Measurements from ENCODE around the gene TEX9.

Gene TEX9

GRCh38 chr15:56464893-56465520 is 99.8 kb downstream of the TEX9 start, which contains the start of gene MNS1:
TSS of gene MNS1 (minus strand) at chr15:56465137. CDS start at chr15:56464972, 165 bp downstream.
- no peaks in the 10 kb centered on the region for H3K27me3 ChIP-seq (ENCODE audit: low read depth, low read length)
- no peaks in the 10 kb centered on the region for H3K9me3 ChIP-seq (ENCODE audit: insufficient read depth, low read length)
- H3K27ac ChIP-seq (ENCODE audit: low read length): peak within 1 kb of the TSS; percentile 73
- H3K9ac ChIP-seq (ENCODE audit: low read length): peak within 1 kb of the TSS; percentile 82
- TF ChIP-seq EZH2phosphoT487 (IDR thresholded peaks at IDR 0.05; ENCODE audit: low read depth) (no peak), CTCF (IDR thresholded peaks at IDR 0.05; ENCODE audit: low read depth, low read length) (no peak)
- peak within 1 kb of the TSS; percentile 84 for H3K4me2 ChIP-seq (ENCODE audit: low read length)
- peak within 1 kb of the TSS; percentile 81 for H2AFZ ChIP-seq (ENCODE audit: low read depth, low read length)
- H3K79me2 ChIP-seq (ENCODE audit: low read length): peaks cover 18% of the 10 kb centered on the region
- no peaks in the 10 kb centered on the region for H4K20me1 ChIP-seq (ENCODE audit: insufficient read depth, low read length)
- H3K4me3 ChIP-seq (ENCODE audit: low read length): peak within 1 kb of the TSS; percentile 89
- H3K36me3 ChIP-seq (replicated peaks; ENCODE audit: low read depth, low read length): peaks cover 21% of the 10 kb centered on the region
- H3K4me1 ChIP-seq (ENCODE audit: low read length): peaks cover 35% of the 10 kb centered on the region

- no peaks in the 10 kb centered on the region for H4K20me1 ChIP-seq (ENCODE audit: insufficient read depth, low read length)
- no peak overlapping the region; the same call in 1 of the 2 replicates for H3K27ac ChIP-seq (ENCODE audit: low read length)
- TF ChIP-seq EZH2phosphoT487 (IDR thresholded peaks at IDR 0.05; ENCODE audit: low read depth): no peak
- TF ChIP-seq CTCF (IDR thresholded peaks at IDR 0.05; ENCODE audit: low read depth, low read length): no peak
- H3K9ac ChIP-seq (ENCODE audit: low read length): no peak overlapping the region
- H3K4me1 ChIP-seq (ENCODE audit: low read length): peaks cover 47% of the 10 kb centered on the region
- peaks cover 2% of the 10 kb centered on the region for H3K36me3 ChIP-seq (replicated peaks; ENCODE audit: low read depth, low read length)
- no peak overlapping the region; the same call in 1 of the 2 replicates for H2AFZ ChIP-seq (ENCODE audit: low read depth, low read length)
- no peak overlapping the region for H3K4me3 ChIP-seq (ENCODE audit: low read length)
- H3K79me2 ChIP-seq (ENCODE audit: low read length): peaks cover 12% of the 10 kb centered on the region
- no peaks in the 10 kb centered on the region for H3K9me3 ChIP-seq (ENCODE audit: insufficient read depth, low read length)
- H3K4me2 ChIP-seq (ENCODE audit: low read length): peak overlapping the region; percentile 93
- no peaks in the 10 kb centered on the region for H3K27me3 ChIP-seq (ENCODE audit: low read depth, low read length)
Measured at GRCh38 chr15:56467616-56468015, 102.4 kb downstream of the TEX9 start.

- H3K36me3 ChIP-seq (replicated peaks; ENCODE audit: low read depth, low read length): no peaks in the 10 kb centered on the region
- peak overlapping the region; percentile 78 for H3K27ac ChIP-seq (ENCODE audit: low read length)
- no peaks in the 10 kb centered on the region for H3K9me3 ChIP-seq (ENCODE audit: insufficient read depth, low read length)
- H3K79me2 ChIP-seq (ENCODE audit: low read length): peaks cover 12% of the 10 kb centered on the region
- no peaks in the 10 kb centered on the region for H4K20me1 ChIP-seq (ENCODE audit: insufficient read depth, low read length)
- peak overlapping the region; percentile 60 for H3K9ac ChIP-seq (ENCODE audit: low read length)
- H3K4me3 ChIP-seq (ENCODE audit: low read length): peak overlapping the region; percentile 80
- H2AFZ ChIP-seq (ENCODE audit: low read depth, low read length): peak overlapping the region; percentile 91
- peak overlapping the region; percentile 93 for H3K4me2 ChIP-seq (ENCODE audit: low read length)
- peaks cover 41% of the 10 kb centered on the region for H3K4me1 ChIP-seq (ENCODE audit: low read length)
- H3K27me3 ChIP-seq (ENCODE audit: low read depth, low read length): no peaks in the 10 kb centered on the region
- TF ChIP-seq CTCF (IDR thresholded peaks at IDR 0.05; ENCODE audit: low read depth, low read length): no peak
- no peak for TF ChIP-seq EZH2phosphoT487 (IDR thresholded peaks at IDR 0.05; ENCODE audit: low read depth)
Measured at GRCh38 chr15:56468401-56468800, 103.2 kb downstream of the TEX9 start.

GRCh38 chr15:56469483-56469882 is 104.3 kb downstream of the TEX9 start:
- Histone ChIP-seq H3K9ac (ENCODE audit: low read length) (no peak overlapping the region), H3K4me3 (ENCODE audit: low read length) (no peak overlapping the region), H3K9me3 (ENCODE audit: insufficient read depth, low read length) (no peaks in the 10 kb centered on the region), H3K4me2 (ENCODE audit: low read length) (no peak overlapping the region), H3K27ac (ENCODE audit: low read length) (no peak overlapping the region), H3K36me3 (replicated peaks; ENCODE audit: low read depth, low read length) (no peaks in the 10 kb centered on the region), H3K4me1 (ENCODE audit: low read length) (peaks cover 36% of the 10 kb centered on the region), H2AFZ (ENCODE audit: low read depth, low read length) (no peak overlapping the region), H3K27me3 (ENCODE audit: low read depth, low read length) (no peaks in the 10 kb centered on the region), H4K20me1 (ENCODE audit: insufficient read depth, low read length) (no peaks in the 10 kb centered on the region), H3K79me2 (ENCODE audit: low read length) (peaks cover 1% of the 10 kb centered on the region)
- TF ChIP-seq CTCF (IDR thresholded peaks at IDR 0.05; ENCODE audit: low read depth, low read length) (no peak), EZH2phosphoT487 (IDR thresholded peaks at IDR 0.05; ENCODE audit: low read depth) (no peak)
